NCI-H1417 treated with DMSO at 0.1 percent for 48 hours (cell line): ENCODE results near the gene DLGAP4.
"Not testable (repeated sequence)": the region's sequence is repeated elsewhere in the genome, so short reads cannot be mapped to it uniquely, and the experiment has no call there.

Source experiments
- DNase-seq: peaks from one replicate; lab custom pipeline; 2025; lab: John Stamatoyannopoulos, UW

DLGAP4 gene

DNA sequence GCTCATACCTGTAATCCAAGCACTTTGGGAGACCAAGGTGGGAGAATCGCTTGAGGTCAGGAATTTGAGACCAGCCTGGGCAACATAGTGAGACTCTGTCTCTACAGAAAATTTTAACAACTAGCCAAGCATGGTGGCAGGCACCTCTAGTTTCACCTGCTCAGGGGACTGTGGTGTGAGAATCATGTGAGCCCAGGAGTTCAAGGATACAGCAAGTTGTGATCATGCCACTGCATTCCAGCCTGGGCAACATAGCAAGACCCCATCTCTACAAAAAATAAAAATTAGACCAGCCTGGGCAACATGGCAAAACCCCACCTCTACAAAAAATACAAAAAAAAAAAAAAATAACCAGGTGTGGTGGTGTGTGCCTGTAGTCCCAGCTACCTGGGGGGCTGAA, 73.8 kb downstream of the DLGAP4 start:
- not testable (repeated sequence) for DNase-seq

DNA sequence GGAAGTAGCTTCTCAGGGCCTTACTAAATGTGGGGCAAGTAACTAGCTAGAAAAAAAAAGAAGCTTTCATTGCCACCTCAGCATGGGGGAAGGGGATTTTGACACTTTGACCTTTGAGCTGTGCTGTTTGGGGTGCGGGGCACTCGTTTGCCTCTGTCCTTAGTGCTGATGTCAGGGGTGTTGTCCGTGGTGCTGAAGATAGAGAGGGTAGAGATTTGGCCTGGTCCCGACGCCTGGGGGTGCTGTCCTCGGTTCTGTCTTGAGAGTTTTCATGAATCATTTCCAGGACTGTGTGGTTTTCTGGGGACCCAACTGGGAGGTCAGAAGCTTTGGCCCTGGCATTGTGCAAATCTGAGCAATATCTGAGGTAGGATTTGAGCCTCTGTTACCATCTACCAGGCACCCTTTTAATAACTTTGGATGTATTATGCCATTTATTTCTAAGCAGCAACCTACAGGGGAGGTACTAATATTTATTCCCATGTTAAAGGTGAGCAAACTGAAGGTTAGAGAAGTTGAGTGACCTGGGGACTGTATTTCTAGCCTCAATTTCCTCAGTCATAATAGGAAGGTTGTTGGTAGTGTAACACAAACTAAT, 78.0 kb downstream of the DLGAP4 start:
- no peak for DNase-seq

- DNase-seq = no peak
Observed at GRCh38 chr20:36385503-36385902, 79.4 kb downstream of the DLGAP4 start.

GRCh38 chr20:36386236-36386635, 80.1 kb downstream of the DLGAP4 start:
- no peak for DNase-seq

GRCh38 chr20:36390269-36390668, 84.1 kb downstream of the DLGAP4 start:
- no peak for DNase-seq

- DNase-seq = no peak
Observed at GRCh38 chr20:36390719-36391415, 84.7 kb downstream of the DLGAP4 start.

- DNase-seq = no peak
Observed at GRCh38 chr20:36391456-36391855, 85.3 kb downstream of the DLGAP4 start.

DNA sequence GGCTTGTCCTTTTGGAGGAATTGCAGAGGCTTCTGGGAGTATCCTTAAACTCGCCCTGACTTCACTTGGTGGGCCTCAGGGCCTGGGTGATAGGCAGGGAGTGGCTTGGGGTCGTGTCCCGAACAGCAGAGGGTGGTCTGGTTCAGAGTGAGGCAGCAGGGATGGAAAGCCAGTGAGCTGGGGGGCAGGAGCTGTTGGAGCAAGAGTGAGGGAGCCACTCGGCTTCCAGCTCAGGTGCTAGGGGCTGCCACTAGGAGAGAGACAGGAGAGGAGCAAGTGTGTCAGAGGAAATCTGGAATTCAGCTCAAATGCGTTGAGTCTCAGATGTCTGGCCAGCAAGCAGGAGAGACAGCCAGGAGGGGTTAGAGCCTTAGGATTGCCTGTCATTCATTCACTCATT, 85.8 kb downstream of the DLGAP4 start:
- DNase-seq = no peak

DNA sequence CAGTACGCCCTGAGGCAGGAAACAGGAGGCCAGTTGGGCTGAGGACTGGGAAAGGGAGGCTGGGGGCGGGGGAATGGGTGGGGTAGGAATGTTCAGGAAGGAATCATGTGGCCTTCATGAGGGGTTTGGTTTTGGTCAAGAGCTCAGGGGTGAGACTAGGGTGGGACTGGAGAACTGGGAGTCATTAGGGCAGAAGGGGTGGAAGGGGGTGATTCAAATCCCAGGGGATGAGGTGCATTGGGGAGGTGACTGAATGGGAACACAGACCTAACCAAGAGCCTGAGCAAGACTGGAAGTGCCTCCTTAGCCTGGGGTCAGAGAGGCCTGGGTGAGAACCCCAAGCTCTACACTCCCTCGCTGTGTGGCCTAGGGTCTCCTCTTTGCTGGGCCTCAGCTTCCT, 86.8 kb downstream of the DLGAP4 start:
- DNase-seq = no peak

GRCh38 chr20:36394340-36394965, 88.3 kb downstream of the DLGAP4 start:
- no peak for DNase-seq

DNA sequence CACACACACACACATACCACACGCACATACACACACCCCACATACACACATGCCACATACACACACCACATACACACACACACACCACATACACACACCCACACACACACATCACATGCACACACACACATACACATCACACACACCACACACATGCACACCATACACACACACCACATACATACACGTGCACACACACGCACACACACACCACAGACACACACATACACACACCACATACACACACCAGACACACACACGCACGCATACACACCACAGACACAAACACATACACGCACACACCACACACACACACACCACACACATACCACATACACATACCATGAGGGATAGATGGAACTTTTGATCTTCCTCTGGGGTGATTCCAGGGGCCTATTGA, 90.2 kb downstream of the DLGAP4 start:
- no peak for DNase-seq

GRCh38 chr20:36396847-36397630, 90.9 kb downstream of the DLGAP4 start:
- DNase-seq = no peak

DNA sequence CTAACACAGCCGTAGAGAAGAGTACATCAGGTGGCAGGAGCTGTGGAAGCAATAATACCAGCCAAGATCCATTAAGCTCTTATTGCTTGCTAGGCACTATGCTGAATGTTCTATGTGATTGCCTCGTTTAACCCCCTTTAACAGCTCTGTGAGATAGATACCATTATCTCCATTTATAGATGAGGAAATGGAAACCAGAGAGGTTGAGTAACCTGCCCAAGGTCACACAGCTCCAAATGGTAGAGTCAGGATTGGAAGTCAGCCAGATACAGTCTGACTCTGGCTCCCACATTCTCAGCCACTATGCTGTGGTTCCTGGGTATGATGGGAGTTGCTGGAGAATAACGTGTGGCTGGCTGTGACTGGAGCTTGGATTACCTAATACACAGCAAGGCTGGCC, 92.4 kb downstream of the DLGAP4 start:
- no peak for DNase-seq

- no peak for DNase-seq
Observed at GRCh38 chr20:36399147-36399968, 93.2 kb downstream of the DLGAP4 start.

DNA sequence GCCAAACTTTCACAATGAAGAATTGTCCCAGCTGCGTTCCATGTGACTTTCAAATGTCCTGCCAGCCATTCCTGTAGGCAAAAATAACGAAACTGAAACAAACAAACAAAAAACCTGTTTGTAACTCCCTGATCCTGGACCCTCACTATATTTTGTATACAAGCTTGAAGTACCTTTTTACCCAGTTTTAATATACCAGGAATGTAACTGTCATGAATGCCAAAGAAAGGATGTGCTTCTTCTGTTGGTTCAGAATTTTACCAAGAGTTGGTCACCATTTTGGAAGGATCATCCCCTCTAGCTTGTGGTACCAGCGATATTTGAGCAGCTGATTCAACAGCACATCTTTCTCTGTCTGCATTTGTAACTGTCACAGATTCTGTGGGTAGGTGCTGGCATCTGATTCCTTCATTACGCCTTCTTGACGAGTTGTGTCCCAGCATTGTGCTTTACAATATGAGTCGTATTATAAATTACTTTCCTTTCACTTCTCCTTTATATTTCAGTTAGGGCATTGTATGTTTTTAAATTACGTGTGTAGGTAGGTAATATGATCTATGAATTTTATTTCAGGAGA, 93.9 kb downstream of the DLGAP4 start:
- no peak for DNase-seq

DNA sequence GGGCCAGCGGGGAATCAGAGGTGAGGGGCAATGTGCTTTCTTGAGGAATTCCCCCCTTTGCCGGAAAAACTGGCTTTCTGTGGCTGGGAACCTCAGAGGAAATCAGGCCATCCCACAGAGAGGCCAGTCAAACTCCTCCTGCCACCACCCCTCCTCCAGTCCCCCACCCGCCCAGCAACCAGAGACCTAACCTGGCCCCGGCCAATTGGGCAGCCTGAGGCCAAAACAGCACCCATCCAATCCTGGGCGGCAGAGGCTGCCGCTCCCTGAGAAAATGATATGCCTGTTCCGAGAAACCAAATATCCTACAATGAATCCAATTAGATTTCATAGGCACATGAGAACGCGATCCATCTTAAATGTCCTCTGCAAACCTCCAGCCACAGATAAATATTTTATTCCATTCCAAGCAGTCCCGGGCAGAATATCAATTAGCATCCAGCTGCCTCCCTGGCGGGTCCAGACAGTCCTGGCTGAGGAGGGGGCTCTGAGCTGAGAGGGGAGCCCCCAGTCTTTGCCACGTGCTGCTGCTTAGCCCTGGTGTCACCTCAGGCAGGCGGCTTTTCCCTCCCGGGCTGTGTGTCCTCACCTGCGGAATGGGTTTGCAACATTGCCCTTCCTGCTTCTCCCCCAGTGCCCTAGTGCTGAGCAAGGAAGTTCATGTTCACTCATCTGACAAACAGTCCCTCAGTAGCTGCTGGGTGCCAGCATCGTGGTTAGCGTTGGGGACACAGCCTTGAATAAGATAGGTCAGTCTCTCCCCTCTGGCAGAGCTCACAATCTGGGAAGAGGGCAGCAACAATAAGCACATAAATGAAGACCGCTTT, 95.0 kb downstream of the DLGAP4 start:
- DNase-seq = no peak

DNA sequence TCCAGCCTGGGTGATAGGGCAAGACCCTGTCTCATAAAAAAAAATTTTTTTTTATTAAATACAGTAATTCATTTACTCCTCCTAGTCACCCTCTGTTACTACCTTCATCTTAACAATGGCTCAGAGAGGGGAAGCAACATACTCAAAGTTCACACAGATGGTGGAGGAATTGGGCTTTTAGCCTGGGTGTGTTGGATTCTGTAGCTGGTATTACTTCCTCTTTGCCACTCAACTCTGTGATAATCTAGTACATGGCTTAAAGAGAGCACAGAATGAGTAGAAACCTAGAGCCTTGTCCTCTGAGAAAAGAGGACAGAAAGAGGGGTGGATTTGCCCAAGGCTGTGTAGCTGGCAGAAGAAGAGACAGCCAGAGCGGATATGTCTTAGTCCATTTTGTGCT, 96.6 kb downstream of the DLGAP4 start:
- no peak for DNase-seq

- DNase-seq = no peak
Observed at GRCh38 chr20:36404435-36404978, 98.4 kb downstream of the DLGAP4 start.

- no peak for DNase-seq
Observed at GRCh38 chr20:36405255-36405654, 99.1 kb downstream of the DLGAP4 start.

DNA sequence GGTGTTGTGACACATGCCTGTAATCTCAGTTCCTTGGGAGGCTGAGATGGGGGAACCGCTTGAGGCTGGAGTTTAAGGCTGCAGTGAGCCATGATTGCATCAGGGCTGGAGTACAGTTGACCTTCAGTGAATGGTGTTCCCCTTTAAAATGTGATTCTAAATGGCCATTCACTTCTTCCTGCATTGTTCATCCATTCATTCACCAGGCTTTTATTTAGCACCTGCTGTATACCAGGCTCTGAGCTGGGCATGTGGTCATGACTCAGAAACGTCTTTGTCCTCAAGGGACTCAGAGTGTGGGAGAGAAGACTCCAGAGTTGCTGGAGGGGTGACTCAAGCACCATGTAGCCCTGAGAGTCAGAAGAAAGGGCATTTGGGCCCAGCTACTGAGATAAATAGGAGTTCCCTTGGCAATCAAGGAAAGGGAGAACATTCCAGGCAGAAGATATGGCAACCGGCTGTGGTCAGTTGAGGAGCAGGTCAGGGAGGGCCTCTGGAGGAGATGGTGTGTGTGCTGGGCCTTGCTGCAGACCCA, 101.1 kb downstream of the DLGAP4 start:
- DNase-seq = no peak
